ENCODE measurements around the gene NUDT8. TPM values are rescaled to one million over a fixed set of nuclear protein-coding genes. Genes with fewer than 3 reads are reported as not detected.

Gene NUDT8
- total RNA-seq, 1 experiment from 2014 or later: 13.2 TPM

- Histone ChIP-seq H3K4me3 (ENCODE audit: low read depth in 2 of 2, low read length in 2 of 2) (no peak overlapping the region), H3K27ac (ENCODE audit: low read length) (no peak overlapping the region), H3K9me3 (ENCODE audit: control insufficient read depth, insufficient read depth, low read depth, low read length) (no peaks in the 10 kb centered on the region), H3K27me3 (ENCODE audit: control insufficient read depth, insufficient read depth, low read length) (no peaks in the 10 kb centered on the region), H3K4me1 (ENCODE audit: control insufficient read depth, insufficient read depth, low read length) (no peaks in the 10 kb centered on the region), H3K36me3 (ENCODE audit: control insufficient read depth, insufficient read depth, low read length) (no peaks in the 10 kb centered on the region)
- in situ Hi-C loops (cut with HindIII; ENCODE audit: low pct_unique_long_range_greater_than_20kb, low sequenced_read_pairs) (no loop called here), intact Hi-C loops (cut with micrococcal nuclease; ENCODE audit: unreplicated experiment) (no loop called here)
- BruUV-seq (replicated peaks): no TSS peak
- ATAC-seq: no peak
- no peak for TF ChIP-seq TCF7L2 (IDR thresholded peaks at IDR 0.05; ENCODE audit: low read depth, low read length)
- TF ChIP-seq CTCF (IDR thresholded peaks at IDR 0.05): no peak
- TF ChIP-seq REST (IDR thresholded peaks at IDR 0.05; ENCODE audit: insufficient read depth in 1 of 2, low read depth in 2 of 2, low read length in 1 of 2): no peak
- no peak for TF ChIP-seq SIN3A (IDR thresholded peaks at IDR 0.05; ENCODE audit: borderline replicate concordance, insufficient read depth, low read depth, low read length)
- TF ChIP-seq POLR2AphosphoS5 (IDR thresholded peaks at IDR 0.05; ENCODE audit: low read depth, low read length): no peak
- CTCF ChIA-PET: interaction anchor here (0.9 kb wide), 1 partner anchor 21 kb away, joined by 3 read pairs; no protein-coding TSS in a partner anchor
- no peak for DNase-seq (ENCODE audit: low read depth, low spot score)
- POLR2A ChIA-PET: interaction anchor here (0.6 kb wide), 1 partner anchor 93 kb away, joined by 3 read pairs; no protein-coding TSS in a partner anchor
Observed at GRCh38 chr11:67664696-67665540, 35.2 kb upstream of the NUDT8 start.

GRCh38 chr11:67664213-67664585 lies 34.5 kb upstream of the NUDT8 start:
- BruUV-seq (replicated peaks): no TSS peak
- ATAC-seq: no peak
- no peak overlapping the region for H3K4me3 ChIP-seq (ENCODE audit: low read depth in 2 of 2, low read length in 2 of 2)
- POLR2A ChIA-PET: no interaction called here
- intact Hi-C loops (cut with micrococcal nuclease; ENCODE audit: unreplicated experiment): no loop called here
- no peak for DNase-seq (ENCODE audit: low read depth, low spot score)
- H3K27ac ChIP-seq (ENCODE audit: low read length): no peak overlapping the region
- H3K36me3 ChIP-seq (ENCODE audit: control insufficient read depth, insufficient read depth, low read length): no peaks in the 10 kb centered on the region
- CTCF ChIA-PET: no interaction called here
- in situ Hi-C loops (cut with HindIII; ENCODE audit: low pct_unique_long_range_greater_than_20kb, low sequenced_read_pairs): no loop called here
- no peaks in the 10 kb centered on the region for H3K27me3 ChIP-seq (ENCODE audit: control insufficient read depth, insufficient read depth, low read length)
- TF ChIP-seq REST (IDR thresholded peaks at IDR 0.05; ENCODE audit: insufficient read depth in 1 of 2, low read depth in 2 of 2, low read length in 1 of 2) (no peak), CTCF (IDR thresholded peaks at IDR 0.05) (no peak), POLR2AphosphoS5 (IDR thresholded peaks at IDR 0.05; ENCODE audit: low read depth, low read length) (no peak), SIN3A (IDR thresholded peaks at IDR 0.05; ENCODE audit: borderline replicate concordance, insufficient read depth, low read depth, low read length) (no peak), TCF7L2 (IDR thresholded peaks at IDR 0.05; ENCODE audit: low read depth, low read length) (no peak)
- H3K4me1 ChIP-seq (ENCODE audit: control insufficient read depth, insufficient read depth, low read length): no peaks in the 10 kb centered on the region
- H3K9me3 ChIP-seq (ENCODE audit: control insufficient read depth, insufficient read depth, low read depth, low read length): no peaks in the 10 kb centered on the region
